Activated CD8-positive, alpha-beta T cell treated with anti-CD3 and anti-CD28 coated beads for 36 hours (primary cell): Measurements from ENCODE around the gene RETSAT. TPM values are rescaled to one million over a fixed set of nuclear protein-coding genes. Genes with fewer than 3 reads are reported as not detected.
"Not testable (repeated sequence)": the region's sequence is repeated elsewhere in the genome, so short reads cannot be mapped to it uniquely, and the experiment has no call there.

Experiments
- ATAC-seq: fragments of 200-7000 bp; cut with Tn5 transposase; one replicate; pipeline ENCODE4 v1.10.0; 2021; ENCODE audit warnings: mild to moderate bottlenecking, moderate library complexity
- CTCF ChIA-PET: fragments of 350-600 bp; sonication (Branson Sonifier 250); formaldehyde crosslinking; loops from one replicate; lab custom pipeline; 2021; ENCODE audit warnings: antibody characterized with exemption; lab: Charles Lee
- POLR2A ChIA-PET: fragments of 350-600 bp; sonication (Branson Sonifier 250); formaldehyde crosslinking; loops from one replicate; lab custom pipeline; 2021; ENCODE audit warnings: antibody characterized with exemption; lab: Charles Lee
- DNase-seq: peaks from one replicate; pipeline ENCODE4 v3.0.0-alpha.2; 2020
- H3K27ac Mint-ChIP-seq: one replicate; pipeline ENCODE4 v1.8.0; 2021; ENCODE audit warnings: mild to moderate bottlenecking, mixed read lengths
- H3K27me3 Mint-ChIP-seq: one replicate; pipeline ENCODE4 v1.8.0; 2021; ENCODE audit warnings: mixed read lengths
- H3K36me3 Mint-ChIP-seq: one replicate; pipeline ENCODE4 v1.8.0; 2021; ENCODE audit warnings: low read depth, mixed read lengths
- H3K4me1 Mint-ChIP-seq: one replicate; pipeline ENCODE4 v1.8.0; 2021; ENCODE audit warnings: low read depth, mixed read lengths
- H3K4me3 Mint-ChIP-seq: one replicate; pipeline ENCODE4 v1.8.0; 2021; ENCODE audit warnings: mild to moderate bottlenecking, moderate library complexity, mixed read lengths
- H3K9me3 Mint-ChIP-seq: one replicate; pipeline ENCODE4 v1.8.0; 2021; ENCODE audit warnings: mixed read lengths
- CTCF ChIP-seq: fragments of 200-600 bp; IDR thresholded peaks from one replicate; pipeline ENCODE4 v1.8.0; 2022; ENCODE audit warnings: antibody characterized with exemption, mild to moderate bottlenecking
- intact Hi-C: fragments of 100-400 bp; cut with micrococcal nuclease; formaldehyde crosslinking; loops from one replicate; pipeline ENCODE4 v1.10.0; 2022
- total RNA-seq, 2 experiments: library from RNA; stranded (reverse); gene quantifications; one replicate each; pipeline ENCODE4 v1.2.3, GENCODE V29; 2021

RETSAT gene
- total RNA-seq, 2 experiments from 2014 or later, result 21.3 to 22.9 TPM

DNA sequence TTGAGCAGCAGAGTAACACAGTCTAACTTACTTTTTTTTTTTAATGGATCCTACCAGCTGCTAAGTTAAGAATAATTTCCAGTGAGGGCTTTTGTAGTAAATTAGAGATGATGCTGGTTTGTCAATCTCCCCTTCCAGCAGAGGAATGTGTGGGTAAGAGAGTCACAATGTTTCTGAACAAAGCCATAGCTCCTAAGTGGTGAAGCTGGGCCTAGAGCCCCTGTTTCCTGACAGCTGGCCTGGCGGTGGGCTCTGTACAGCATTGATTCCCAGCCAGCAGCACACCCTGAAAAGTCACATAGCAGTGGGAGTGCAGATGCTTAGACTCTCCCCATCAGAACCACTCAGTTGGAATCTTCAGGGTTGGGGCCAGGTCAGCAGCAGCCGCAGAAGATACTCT, 31.4 kb upstream of the RETSAT start:
- intact Hi-C loops, result no loop called here
- Mint-ChIP-seq H3K4me1 (no peaks in the 10 kb centered on the region), H3K4me3 (no peak overlapping the region), H3K27me3 (no peaks in the 10 kb centered on the region), H3K36me3 (peaks cover 4% of the 10 kb centered on the region), H3K9me3 (no peaks in the 10 kb centered on the region), H3K27ac (no peak overlapping the region)
- ATAC-seq (no peak), DNase-seq (no peak)
- ChIA-PET CTCF (interaction anchor here (1.5 to 2.2 kb wide), 2 partner anchors 11 to 166 kb away, joined by 3 to 13 read pairs; no protein-coding TSS in a partner anchor), POLR2A (interaction anchor here (1.3 kb wide), 1 partner anchor 153 kb away, joined by 4 read pairs; the partner anchor contains the start of gene MAT2A)
- TF ChIP-seq CTCF, result no peak

GRCh38 chr2:85383850-85384249, 29.5 kb upstream of the RETSAT start:
- no peaks in the 10 kb centered on the region for H3K27me3 Mint-ChIP-seq
- peaks cover 5% of the 10 kb centered on the region for H3K9me3 Mint-ChIP-seq
- DNase-seq (no peak), ATAC-seq (no peak)
- H3K36me3 Mint-ChIP-seq, result peaks cover 18% of the 10 kb centered on the region
- no peak overlapping the region for H3K4me3 Mint-ChIP-seq
- intact Hi-C loops, result no loop called here
- no peak for TF ChIP-seq CTCF
- CTCF ChIA-PET, result interaction anchor here (0.7 to 1.2 kb wide), 3 partner anchors 8 to 36 kb away, joined by 3 read pairs; partner anchors contain the start of genes ELMOD3 and RETSAT
- H3K4me1 Mint-ChIP-seq, result no peaks in the 10 kb centered on the region
- no peak overlapping the region for H3K27ac Mint-ChIP-seq
- POLR2A ChIA-PET, result interaction anchor here (0.5 to 1.4 kb wide), 4 partner anchors 10 to 196 kb away, joined by 3 read pairs; no protein-coding TSS in a partner anchor

DNA sequence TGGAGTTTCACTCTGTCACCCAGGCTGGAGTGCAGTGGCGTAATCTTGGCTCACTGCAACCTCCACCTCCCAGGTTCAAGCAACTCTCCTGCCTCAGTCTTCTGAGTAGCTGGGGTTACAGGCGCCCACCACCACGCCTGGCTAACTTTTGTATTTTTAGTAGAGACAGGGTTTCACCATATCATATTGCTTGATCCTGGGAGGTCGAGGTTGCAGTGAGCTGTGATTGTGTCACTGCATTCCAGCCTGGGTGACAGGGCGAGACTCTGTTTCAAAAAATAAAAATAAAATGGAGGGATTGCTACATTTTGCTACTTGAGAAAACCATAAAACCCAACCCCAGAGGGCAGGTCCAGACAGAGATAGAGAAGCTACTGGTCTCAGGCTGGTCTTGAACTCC, 28.8 kb upstream of the RETSAT start:
- POLR2A ChIA-PET, result interaction anchor here (1.1 kb wide), 1 partner anchor 24 kb away, joined by 3 read pairs; no protein-coding TSS in a partner anchor
- H3K36me3 Mint-ChIP-seq, result peaks cover 25% of the 10 kb centered on the region
- H3K27me3 Mint-ChIP-seq, H3K4me3 Mint-ChIP-seq, H3K9me3 Mint-ChIP-seq, intact Hi-C loops, DNase-seq, H3K27ac Mint-ChIP-seq, H3K4me1 Mint-ChIP-seq, ATAC-seq: not testable (repeated sequence)
- CTCF ChIA-PET, result interaction anchor here (0.7 to 1.1 kb wide), 2 partner anchors 9 to 29 kb away, joined by 3 read pairs; partner anchors contain the start of genes ELMOD3 and RETSAT

DNA sequence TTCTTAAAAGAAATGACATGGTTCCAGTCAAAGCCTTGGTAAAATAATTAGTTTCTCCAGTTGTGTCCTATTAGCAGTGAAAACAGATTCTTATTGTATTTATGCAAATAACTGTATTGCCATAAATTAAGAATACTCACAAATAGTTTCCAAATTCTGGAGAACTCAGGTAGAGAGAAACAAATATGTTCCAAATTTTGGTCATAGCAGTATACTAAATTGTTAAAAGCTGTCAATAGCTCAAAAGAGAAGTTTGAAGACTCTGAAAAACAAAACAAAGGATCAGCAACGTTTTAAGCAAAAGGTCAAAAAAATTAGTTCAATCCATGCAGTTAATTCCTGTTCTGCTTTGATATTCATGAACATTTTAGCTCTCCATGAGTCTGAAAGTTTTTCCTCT, 25.7 kb upstream of the RETSAT start:
- Mint-ChIP-seq H3K4me3 (no peak overlapping the region), H3K9me3 (peaks cover 5% of the 10 kb centered on the region), H3K4me1 (no peaks in the 10 kb centered on the region), H3K36me3 (peaks cover 33% of the 10 kb centered on the region), H3K27me3 (no peaks in the 10 kb centered on the region), H3K27ac (no peak overlapping the region)
- ChIA-PET POLR2A (no interaction called here), CTCF (no interaction called here)
- intact Hi-C loops, result no loop called here
- ATAC-seq (no peak), DNase-seq (no peak)
- no peak for TF ChIP-seq CTCF

- no peak for ATAC-seq
- H3K27me3 Mint-ChIP-seq, result no peaks in the 10 kb centered on the region
- DNase-seq, result no peak
- intact Hi-C loops, result no loop called here
- H3K9me3 Mint-ChIP-seq, result peaks cover 5% of the 10 kb centered on the region
- ChIA-PET CTCF (no interaction called here), POLR2A (no interaction called here)
- peaks cover 37% of the 10 kb centered on the region for H3K36me3 Mint-ChIP-seq
- no peak for TF ChIP-seq CTCF
- no peak overlapping the region for H3K4me3 Mint-ChIP-seq
- H3K27ac Mint-ChIP-seq, result no peak overlapping the region
- no peaks in the 10 kb centered on the region for H3K4me1 Mint-ChIP-seq
These were observed 23.9 kb upstream of the RETSAT start for GRCh38 chr2:85378257-85378656.
